Amygdala (tissue), 56 donors: Measurements from ENCODE around the gene TNIK.

Source experiments
- DNase-seq, 56 donors: peaks; one replicate each; lab custom pipeline; 2025; lab: John Stamatoyannopoulos, UW

The TNIK gene

DNA sequence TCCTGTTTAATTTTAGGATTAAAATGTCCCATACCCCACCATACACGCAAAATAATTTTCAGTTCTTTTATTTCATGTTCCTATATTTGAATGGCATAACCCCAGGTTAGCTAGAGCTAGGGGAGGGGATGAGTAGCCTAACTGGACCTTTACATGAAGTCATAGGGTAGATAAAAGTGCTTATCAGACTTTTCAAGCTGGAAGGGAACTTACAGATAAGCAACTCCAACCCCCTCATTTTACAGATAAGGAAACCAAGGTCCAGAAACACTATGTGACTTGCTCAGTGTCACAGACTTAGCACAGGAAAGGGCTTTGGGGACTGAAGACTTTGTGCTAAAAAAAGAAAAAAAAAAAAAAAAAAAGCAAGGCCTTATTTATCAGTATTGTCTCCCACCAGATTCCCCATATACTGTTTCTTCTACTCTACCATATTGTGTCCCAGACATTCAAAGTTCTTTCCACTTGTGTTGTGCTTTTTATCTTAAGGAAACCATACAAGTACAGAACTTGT is 10.6 kb upstream of the TNIK start:
- no peak for DNase-seq

DNA sequence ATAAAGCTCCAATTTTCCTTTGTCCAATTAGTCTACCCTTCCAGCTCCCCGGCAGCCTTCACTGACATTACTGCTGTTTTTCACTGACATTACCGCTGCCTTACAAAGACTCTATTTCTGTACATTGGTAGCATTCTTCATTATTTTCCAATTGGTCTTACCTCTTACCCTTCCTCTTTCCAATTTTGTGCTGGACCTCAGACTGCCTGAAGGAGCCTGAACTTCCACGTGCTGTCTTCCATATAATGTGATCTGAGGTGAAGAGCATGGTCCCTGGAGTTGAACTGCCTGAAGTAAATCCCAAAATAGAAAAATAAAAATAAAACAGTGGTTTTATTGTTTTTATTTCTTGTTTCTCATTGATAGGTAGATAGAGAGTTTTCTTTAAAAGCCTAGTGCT is 9.2 kb upstream of the TNIK start:
- no peak for DNase-seq

DNA sequence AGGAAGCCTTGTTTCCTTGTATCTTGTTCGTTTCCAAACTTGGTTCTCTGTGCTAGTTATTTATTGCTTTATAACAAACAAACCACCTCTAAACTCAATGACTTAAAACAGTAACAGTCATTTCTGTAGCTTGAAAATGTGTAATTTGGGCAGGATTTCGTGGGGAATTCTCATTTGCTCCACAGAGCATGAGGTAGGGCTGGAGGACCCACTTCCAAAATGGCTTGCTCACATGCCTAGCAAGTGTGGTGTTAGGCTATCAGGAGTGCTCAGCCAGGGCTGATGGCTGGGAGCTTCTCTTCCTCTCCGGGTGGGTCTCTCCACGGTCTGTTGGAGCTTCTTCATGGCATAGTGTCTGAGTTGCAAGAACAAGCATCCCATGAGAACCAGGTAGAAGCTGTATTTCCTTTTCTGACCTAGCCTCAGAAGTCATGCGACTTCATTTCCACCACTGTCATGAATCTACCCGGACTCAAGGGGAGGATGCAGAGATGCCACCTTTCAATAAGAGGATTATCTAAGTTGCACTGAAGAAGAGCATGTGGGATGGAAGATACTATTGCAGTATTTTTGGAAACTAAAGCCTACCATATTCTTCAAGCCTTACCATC is 8.2 kb upstream of the TNIK start:
- DNase-seq, result no peak

GRCh38 chr3:171465763-171466162 is 5.6 kb upstream of the TNIK start:
- DNase-seq, result no peak

DNA sequence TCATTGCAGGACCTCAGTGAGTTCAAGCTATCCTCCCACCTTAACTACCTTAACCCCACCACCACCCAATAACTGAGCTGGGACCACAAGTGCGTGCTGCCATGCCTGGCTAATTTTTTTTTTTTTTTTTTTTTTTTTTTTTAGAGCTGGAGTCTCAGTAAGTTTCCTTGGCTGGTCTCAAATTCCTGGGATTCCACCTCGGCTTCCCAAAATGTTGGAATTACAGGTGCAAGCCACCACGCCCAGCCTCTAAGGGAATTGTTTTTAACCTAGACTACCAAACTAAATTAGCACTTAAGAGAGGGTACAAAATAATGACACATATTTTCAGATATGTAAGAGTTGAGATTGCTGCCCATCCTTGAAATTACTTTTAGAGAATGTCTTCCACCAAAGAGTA is 4.3 kb upstream of the TNIK start:
- no peak for DNase-seq

DNA sequence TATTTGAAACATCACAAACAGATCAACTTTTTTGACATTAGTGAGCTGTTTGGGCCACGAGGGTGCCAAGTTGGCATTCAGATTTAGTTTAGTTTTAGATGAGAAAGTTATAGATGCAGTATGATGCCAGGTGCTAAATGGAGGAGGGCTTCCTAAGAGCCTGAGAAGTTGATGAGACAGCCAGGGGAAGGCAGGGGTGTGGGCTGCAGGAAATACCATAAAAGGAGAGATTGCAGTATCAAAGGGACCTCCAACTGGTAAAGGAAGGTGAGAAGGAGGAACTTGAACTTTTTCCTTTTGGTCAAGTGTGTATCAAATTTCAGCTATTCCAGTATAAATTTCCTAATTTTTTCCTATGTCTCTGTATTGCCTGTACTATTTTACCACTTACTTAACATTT is 2.0 kb upstream of the TNIK start:
- no peak for DNase-seq

DNA sequence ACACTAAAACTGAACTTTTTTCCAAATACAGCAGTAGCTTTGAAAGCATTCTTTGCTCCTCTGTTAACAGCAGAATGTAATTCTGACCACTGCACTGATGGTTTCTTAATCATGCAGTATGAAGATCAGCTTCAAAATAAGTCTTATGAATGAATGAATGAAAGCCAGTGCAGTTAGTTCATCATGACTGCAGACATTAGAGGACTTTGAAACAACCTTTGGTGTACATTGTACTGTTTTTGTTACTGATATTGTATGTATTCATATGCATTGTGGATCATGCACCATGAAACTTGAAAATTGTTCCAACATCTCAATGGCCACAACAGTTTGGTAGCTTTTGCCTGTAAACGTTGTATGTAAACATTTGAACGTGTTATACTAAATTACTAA is 1.3 kb upstream of the TNIK start:
- DNase-seq, result no peak

DNA sequence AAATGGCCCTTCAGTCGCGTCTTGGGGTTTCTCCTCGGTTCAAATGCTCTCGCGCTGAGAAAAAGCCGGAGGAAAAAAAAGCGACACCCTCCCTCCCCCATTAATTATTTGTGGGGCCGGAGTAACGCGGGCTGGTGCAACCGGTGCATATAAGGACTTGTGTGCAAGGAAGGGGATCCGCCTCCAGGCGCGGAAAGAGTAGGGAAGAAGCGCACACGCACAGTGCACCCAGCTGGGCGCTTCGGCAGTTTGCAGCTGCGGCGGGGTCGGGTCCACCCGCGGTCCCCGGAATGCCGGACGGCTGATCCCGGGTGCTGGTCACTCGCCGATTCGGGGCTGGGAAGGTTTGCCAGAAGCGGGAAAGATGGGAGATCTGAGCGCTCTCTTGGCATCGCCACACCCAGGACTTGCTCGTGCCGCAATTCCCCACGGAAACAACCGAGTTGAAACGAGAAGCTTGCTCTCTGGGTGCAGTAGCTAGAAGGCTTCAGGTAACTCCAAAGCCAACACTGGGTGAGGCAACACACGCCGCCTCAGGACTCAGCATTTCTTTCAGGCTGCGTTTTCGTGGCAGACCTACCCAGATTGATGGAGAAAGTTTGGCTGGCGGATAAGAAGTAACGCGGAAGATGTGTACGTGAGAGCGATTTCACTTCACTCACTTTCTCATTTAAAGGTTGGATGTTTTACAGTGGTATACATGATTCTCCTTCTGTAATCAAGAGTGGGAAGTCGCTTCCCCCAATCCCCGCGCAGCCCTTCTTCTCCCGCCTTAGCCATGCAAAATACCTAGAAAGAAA is 720 bp upstream of the TNIK start:
- DNase-seq, result peak in 46 of 56 donors; percentile 12 to 85 (median 64)

GRCh38 chr3:171459137-171459941 is 866 bp downstream of the TNIK start:
- DNase-seq, result peak in 44 of 56 donors; percentile 5 to 77 (median 40)

GRCh38 chr3:171458864-171459136 is 1.4 kb downstream of the TNIK start:
- DNase-seq, result peak in 17 of 56 donors; percentile 14 to 75 (median 44)

DNA sequence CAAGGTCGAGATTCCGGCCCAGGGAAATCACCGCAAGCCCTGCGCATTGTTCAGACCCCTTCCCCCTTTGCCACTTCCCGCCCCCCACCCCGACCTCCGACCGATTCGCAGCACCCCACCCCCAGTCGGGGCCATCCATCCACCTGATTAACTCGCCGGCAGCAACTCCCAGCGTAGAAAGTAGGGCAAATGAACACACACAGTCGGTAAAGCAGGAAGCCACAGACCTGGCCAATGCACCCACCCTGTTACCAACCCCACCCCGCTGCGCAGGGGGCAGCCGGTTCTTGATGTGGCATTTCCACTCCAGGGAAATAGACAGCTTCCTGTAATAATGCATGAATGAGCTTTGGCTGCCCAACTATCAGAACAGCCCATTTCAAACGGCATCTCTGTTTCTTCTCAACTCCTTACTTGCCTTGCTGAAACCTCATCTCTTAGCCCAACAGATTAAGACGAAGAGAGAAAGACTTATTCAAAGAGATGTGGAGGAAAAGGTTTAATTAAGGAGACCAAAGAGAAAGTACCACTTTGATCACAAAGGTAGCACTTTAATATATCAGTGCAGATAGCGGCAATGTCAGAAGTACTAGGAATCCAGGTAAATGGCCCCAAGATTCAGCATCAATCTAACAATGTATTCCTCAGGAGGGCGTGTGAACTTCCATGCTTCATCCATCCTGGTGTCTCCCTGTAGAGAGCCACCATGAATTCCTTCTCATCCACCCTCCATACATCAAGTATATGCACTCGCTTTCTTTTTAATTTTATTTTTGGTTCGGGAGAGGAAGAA is 1.9 kb downstream of the TNIK start:
- peak in 17 of 56 donors; percentile 11 to 71 (median 26) for DNase-seq

GRCh38 chr3:171457607-171458061 is 2.6 kb downstream of the TNIK start:
- DNase-seq, result peak in 12 of 56 donors; percentile 11 to 71 (median 37)

- peak in 2 of 56 donors; percentile 22 to 39 for DNase-seq
These were observed 3.2 kb downstream of the TNIK start for GRCh38 chr3:171456765-171457606.

- no peak for DNase-seq
These were observed 4.3 kb downstream of the TNIK start for GRCh38 chr3:171455603-171456550.

- DNase-seq, result peak in 2 of 56 donors; percentile 0 to 4
These were observed 6.2 kb downstream of the TNIK start for GRCh38 chr3:171454041-171454440.

- peak in 5 of 56 donors; percentile 5 to 18 (median 11) for DNase-seq
These were observed 6.9 kb downstream of the TNIK start for GRCh38 chr3:171453180-171453886.

DNA sequence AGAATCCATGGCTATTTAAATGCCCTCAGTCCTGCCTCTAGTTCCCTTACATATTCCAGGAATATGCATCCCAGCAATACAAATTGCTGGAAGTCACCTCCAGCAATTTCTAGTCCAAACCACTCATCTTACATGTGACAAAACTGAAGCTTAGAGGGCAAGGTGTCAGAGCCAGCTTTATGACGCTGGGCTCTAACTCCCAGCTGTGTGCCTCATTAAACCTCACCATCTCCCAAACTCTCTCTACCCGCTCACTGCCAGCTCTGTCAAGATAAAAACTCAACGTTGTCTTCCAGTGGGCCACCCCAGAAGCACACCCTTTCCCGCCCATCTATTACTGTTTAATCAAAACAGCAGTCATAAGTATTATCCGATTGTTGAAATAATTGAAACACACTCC is 7.9 kb downstream of the TNIK start:
- DNase-seq, result no peak

DNA sequence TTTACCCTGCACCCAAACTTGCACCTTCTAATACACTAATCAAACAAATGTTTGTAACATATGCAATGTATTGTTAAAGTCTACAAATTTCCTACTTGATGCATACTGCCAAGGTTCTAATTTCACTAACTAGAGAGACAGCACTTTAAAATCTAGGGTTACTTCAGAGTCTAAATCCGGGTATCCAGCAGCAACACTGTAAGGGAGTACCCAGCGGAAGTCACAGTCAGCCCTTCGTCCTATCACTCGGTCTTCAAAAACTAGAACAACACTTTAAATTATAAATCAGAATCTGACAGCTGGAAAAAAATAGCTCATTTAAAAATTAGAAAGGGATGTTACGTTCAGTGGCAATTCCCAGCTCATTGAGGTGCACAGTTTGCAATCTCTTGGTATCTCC is 8.3 kb downstream of the TNIK start:
- DNase-seq, result no peak
